ENCODE data around the gene CELF4.

The CELF4 gene

DNA sequence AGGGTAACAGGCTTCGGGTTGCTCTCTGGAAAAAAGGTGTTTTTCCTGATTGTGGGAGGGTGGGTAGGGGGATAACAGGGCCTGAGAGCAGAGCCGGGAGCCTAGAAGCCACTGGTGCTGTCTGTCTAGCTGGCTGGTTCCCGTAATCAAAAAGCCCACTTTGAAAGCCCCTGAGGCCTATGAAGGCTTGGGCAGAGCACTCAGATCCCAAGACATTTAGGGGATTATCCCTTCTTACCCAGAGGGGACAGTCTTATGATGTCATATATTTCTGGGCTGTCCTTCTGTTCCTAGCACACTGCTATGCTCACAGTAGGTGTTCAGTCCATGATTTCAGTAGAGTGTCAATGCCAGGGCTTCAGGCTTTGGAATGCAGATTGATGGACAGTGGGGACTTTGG is 45.1 kb downstream of the CELF4 start:
- no peak for DNase-seq (ENCODE audit: low read depth, low spot score)
- Histone ChIP-seq H3K4me3 (no peak overlapping the region), H3K9ac (ENCODE audit: insufficient read length) (no peak overlapping the region), H3K27ac (no peak overlapping the region), H3K36me3 (ENCODE audit: insufficient read depth, low read length) (no peaks in the 10 kb centered on the region), H3K9me3 (ENCODE audit: low read depth, low read length) (no peaks in the 10 kb centered on the region)
- TF ChIP-seq POLR2AphosphoS5 (IDR thresholded peaks at IDR 0.05; ENCODE audit: borderline replicate concordance, low read depth, low read length) (no peak), FOXP2 (optimal IDR thresholded peaks at IDR 0.05; ENCODE audit: control extremely low read depth, extremely low read length, insufficient read depth) (no peak), EZH2 (IDR thresholded peaks at IDR 0.05) (no peak)

DNA sequence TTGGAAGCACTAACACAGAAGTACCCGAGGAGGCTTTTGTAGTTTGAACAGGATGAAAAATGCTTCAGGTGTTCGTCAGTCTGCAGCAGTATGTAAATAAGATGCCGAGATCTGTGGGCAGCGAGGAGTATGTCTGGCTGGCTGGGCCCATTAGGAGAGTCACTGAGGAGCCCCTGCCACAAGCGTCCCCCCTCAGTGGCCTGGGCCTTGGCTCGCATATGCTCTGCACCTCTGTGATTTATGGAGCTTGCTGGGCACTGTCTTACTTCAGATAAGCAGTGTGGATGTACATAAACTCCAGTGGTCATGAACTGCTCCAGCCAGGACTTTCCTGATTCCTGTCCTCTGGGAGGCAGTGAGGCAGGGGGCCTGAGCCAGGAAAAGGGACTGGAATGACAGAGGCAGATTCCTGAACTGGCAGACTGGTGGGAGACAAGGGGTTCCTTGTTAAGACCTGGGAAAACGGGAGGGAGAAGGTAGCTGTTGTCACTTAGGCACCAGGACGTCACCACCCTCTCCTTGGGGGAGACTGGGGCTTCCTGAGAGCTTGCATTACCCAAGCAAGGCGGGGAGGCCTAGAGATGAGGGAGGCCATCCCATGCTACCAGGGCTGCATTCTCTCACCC is 46.0 kb downstream of the CELF4 start:
- H3K9ac ChIP-seq (ENCODE audit: insufficient read length), result no peak overlapping the region
- no peak for DNase-seq (ENCODE audit: low read depth, low spot score)
- no peak overlapping the region for H3K4me3 ChIP-seq
- no peak overlapping the region for H3K27ac ChIP-seq
- H3K36me3 ChIP-seq (ENCODE audit: insufficient read depth, low read length), result no peaks in the 10 kb centered on the region
- H3K9me3 ChIP-seq (ENCODE audit: low read depth, low read length), result no peaks in the 10 kb centered on the region
- TF ChIP-seq POLR2AphosphoS5 (IDR thresholded peaks at IDR 0.05; ENCODE audit: borderline replicate concordance, low read depth, low read length) (no peak), EZH2 (IDR thresholded peaks at IDR 0.05) (no peak), FOXP2 (optimal IDR thresholded peaks at IDR 0.05; ENCODE audit: control extremely low read depth, extremely low read length, insufficient read depth) (no peak)

DNA sequence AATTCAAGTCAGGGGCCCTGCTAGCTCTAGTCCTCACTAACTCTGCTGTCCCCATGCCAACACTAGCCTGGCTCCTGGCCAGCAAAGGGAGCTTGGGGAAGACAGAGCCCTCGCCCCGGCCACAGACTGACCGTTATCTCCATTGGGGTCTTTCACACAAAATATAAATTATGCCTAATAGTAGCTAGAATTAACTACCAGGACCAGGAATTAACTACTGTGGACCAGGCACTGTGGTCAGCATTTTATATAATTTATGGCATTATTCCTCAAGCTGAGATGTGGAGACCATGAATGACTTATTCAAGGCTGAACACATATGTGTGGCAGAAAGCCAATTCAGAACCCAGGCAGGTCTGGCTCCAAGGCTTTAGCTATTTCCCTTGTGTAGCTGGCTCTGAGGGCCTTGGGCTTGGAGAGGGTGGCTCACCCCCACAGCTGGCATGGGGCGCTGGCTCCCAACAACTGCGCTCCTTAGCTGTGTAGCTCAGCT is 49.2 kb downstream of the CELF4 start:
- TF ChIP-seq EZH2 (IDR thresholded peaks at IDR 0.05) (no peak), FOXP2 (optimal IDR thresholded peaks at IDR 0.05; ENCODE audit: control extremely low read depth, extremely low read length, insufficient read depth) (no peak), POLR2AphosphoS5 (IDR thresholded peaks at IDR 0.05; ENCODE audit: borderline replicate concordance, low read depth, low read length) (no peak)
- Histone ChIP-seq H3K9me3 (ENCODE audit: low read depth, low read length) (no peaks in the 10 kb centered on the region), H3K27ac (no peak overlapping the region), H3K9ac (ENCODE audit: insufficient read length) (no peak overlapping the region), H3K4me3 (no peak overlapping the region), H3K36me3 (ENCODE audit: insufficient read depth, low read length) (no peaks in the 10 kb centered on the region)
- DNase-seq (ENCODE audit: low read depth, low spot score), result no peak

DNA sequence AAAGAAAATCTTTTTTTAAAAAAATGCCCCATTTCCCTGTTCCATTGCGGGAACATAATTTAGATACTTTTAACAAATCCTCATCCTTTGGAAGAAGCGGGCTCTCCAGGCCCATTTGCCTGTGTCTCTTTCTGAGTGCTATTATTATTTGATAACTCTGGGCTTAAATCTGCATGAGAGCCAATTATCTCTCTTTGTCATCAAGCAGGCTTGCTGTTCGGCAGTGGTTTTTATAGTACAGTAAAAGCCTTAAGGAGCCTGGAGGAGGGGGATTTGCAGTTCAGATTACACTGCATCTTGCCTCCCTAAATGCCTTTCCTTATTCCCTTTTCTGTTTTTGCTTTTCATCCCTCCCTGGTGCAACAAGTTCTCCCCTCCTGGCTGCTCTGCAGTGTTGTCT is 50.6 kb downstream of the CELF4 start:
- TF ChIP-seq POLR2AphosphoS5 (IDR thresholded peaks at IDR 0.05; ENCODE audit: borderline replicate concordance, low read depth, low read length) (no peak), EZH2 (IDR thresholded peaks at IDR 0.05) (no peak), FOXP2 (optimal IDR thresholded peaks at IDR 0.05; ENCODE audit: control extremely low read depth, extremely low read length, insufficient read depth) (no peak)
- Histone ChIP-seq H3K9me3 (ENCODE audit: low read depth, low read length) (no peaks in the 10 kb centered on the region), H3K36me3 (ENCODE audit: insufficient read depth, low read length) (no peaks in the 10 kb centered on the region), H3K9ac (ENCODE audit: insufficient read length) (no peak overlapping the region), H3K27ac (no peak overlapping the region), H3K4me3 (no peak overlapping the region)
- DNase-seq (ENCODE audit: low read depth, low spot score), result no peak

DNA sequence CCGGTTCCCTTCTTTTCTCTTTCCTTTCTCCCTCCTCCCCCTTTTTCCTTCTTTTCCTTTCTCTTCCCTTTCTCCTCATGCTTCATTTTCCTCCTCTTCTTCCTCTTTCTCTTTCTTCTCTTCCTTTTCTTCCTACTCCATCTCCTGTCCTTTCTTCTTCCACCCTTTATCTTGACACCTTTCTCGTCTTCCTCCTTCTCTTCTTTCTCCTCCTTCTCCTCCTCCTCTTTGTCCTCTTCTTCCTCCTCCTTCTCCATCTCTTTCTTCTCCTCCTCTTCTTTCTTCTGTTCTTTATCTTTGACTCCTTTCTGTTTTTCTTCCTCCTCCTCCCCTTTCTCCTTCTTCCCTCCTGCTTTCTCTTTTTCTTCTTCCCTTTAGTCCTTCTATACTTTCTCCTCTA is 53.2 kb downstream of the CELF4 start:
- TF ChIP-seq FOXP2 (optimal IDR thresholded peaks at IDR 0.05; ENCODE audit: control extremely low read depth, extremely low read length, insufficient read depth) (no peak), EZH2 (IDR thresholded peaks at IDR 0.05) (no peak), POLR2AphosphoS5 (IDR thresholded peaks at IDR 0.05; ENCODE audit: borderline replicate concordance, low read depth, low read length) (no peak)
- Histone ChIP-seq H3K27ac (no peak overlapping the region), H3K36me3 (ENCODE audit: insufficient read depth, low read length) (no peaks in the 10 kb centered on the region), H3K4me3 (no peak overlapping the region), H3K9me3 (ENCODE audit: low read depth, low read length) (no peaks in the 10 kb centered on the region), H3K9ac (ENCODE audit: insufficient read length) (no peak overlapping the region)
- DNase-seq (ENCODE audit: low read depth, low spot score), result no peak

DNA sequence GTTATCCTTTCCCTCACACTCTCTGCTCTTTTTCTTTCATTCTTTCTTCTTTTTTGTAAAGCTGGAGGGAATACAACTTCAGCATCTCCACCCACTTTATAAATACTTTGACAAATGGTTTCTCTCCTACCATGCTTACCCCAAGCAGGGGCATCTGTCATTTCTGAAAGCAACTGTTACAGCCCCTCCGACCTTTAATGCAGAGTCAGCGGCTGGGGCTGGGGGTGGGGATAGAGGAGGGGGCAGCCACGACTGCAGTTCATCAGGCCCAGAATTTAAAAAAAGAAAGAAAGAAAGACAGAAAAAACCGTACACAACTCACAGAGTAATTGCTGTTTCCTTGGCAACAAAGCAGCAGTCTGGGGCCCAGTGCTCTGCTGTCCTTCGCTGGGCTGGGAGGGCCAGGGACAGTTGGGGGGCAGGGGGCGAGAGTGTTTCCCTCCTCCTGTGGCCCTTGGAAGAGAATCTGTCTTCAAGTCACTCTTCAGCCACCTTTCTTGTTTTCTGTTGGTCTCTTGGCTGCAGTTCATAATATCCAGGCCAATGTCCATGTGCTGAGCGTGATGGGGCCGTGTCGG is 53.8 kb downstream of the CELF4 start:
- H3K36me3 ChIP-seq (ENCODE audit: insufficient read depth, low read length), result no peaks in the 10 kb centered on the region
- no peaks in the 10 kb centered on the region for H3K9me3 ChIP-seq (ENCODE audit: low read depth, low read length)
- no peak for DNase-seq (ENCODE audit: low read depth, low spot score)
- TF ChIP-seq EZH2 (IDR thresholded peaks at IDR 0.05) (no peak), POLR2AphosphoS5 (IDR thresholded peaks at IDR 0.05; ENCODE audit: borderline replicate concordance, low read depth, low read length) (no peak), FOXP2 (optimal IDR thresholded peaks at IDR 0.05; ENCODE audit: control extremely low read depth, extremely low read length, insufficient read depth) (no peak)
- H3K27ac ChIP-seq, result no peak overlapping the region
- H3K9ac ChIP-seq (ENCODE audit: insufficient read length), result no peak overlapping the region
- H3K4me3 ChIP-seq, result no peak overlapping the region

DNA sequence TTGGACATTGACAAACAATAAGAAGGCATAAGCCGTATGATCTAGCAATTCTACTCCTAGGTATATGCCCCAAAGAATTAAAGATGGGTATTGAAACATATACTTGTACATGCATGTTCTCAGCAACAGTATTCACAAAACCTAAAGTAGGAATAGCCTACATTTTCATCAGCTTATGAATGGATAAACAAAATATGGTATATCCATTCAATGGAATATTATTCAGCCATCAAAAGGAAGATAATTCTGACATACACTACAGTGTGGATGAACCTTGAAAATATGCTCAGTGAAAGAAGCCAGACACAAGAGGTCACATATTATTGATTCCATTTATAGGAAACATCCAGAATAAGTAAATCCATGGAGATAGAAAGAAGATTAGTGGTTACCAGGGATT is 56.0 kb downstream of the CELF4 start:
- DNase-seq (ENCODE audit: low read depth, low spot score), result no peak
- Histone ChIP-seq H3K36me3 (ENCODE audit: insufficient read depth, low read length) (no peaks in the 10 kb centered on the region), H3K27ac (no peak overlapping the region), H3K4me3 (no peak overlapping the region), H3K9ac (ENCODE audit: insufficient read length) (no peak overlapping the region), H3K9me3 (ENCODE audit: low read depth, low read length) (no peaks in the 10 kb centered on the region)
- no peak for TF ChIP-seq FOXP2 (optimal IDR thresholded peaks at IDR 0.05; ENCODE audit: control extremely low read depth, extremely low read length, insufficient read depth)
- TF ChIP-seq EZH2 (IDR thresholded peaks at IDR 0.05), result no peak
- TF ChIP-seq POLR2AphosphoS5 (IDR thresholded peaks at IDR 0.05; ENCODE audit: borderline replicate concordance, low read depth, low read length), result no peak

DNA sequence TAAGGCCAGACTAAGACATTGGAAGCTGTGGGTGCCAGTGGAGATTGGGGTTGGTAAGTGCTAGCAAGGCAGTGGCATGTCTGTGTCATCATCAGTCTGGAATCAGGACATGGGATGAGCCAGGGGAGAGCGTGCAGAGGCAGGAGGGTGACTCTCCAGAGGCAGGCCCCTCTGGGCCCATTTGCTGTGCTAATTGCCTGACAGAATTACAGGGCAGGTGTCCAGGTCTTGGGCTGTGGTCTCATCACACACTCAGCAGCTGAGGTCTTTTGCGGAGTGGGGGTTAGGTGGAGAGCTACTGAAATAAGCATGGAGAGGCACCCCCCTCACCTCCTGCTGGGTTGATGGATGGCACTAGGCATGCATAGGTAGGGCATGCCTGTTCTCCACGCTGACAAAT is 57.4 kb downstream of the CELF4 start:
- no peaks in the 10 kb centered on the region for H3K9me3 ChIP-seq (ENCODE audit: low read depth, low read length)
- no peak overlapping the region for H3K27ac ChIP-seq
- no peak overlapping the region for H3K9ac ChIP-seq (ENCODE audit: insufficient read length)
- TF ChIP-seq FOXP2 (optimal IDR thresholded peaks at IDR 0.05; ENCODE audit: control extremely low read depth, extremely low read length, insufficient read depth) (no peak), POLR2AphosphoS5 (IDR thresholded peaks at IDR 0.05; ENCODE audit: borderline replicate concordance, low read depth, low read length) (no peak), EZH2 (IDR thresholded peaks at IDR 0.05) (no peak)
- H3K4me3 ChIP-seq, result no peak overlapping the region
- no peak for DNase-seq (ENCODE audit: low read depth, low spot score)
- no peaks in the 10 kb centered on the region for H3K36me3 ChIP-seq (ENCODE audit: insufficient read depth, low read length)

Measured in SK-N-MC (cell line).